Islet of Langerhans (tissue), 1 donor: Measurements from ENCODE around the gene DNAJC27.

Experiments used
- FAIRE-seq: peaks from one replicate; lab custom pipeline; 2011; peaks lifted over from hg19 to GRCh38; lab: Jason Lieb, UNC

DNAJC27 gene

GRCh38 chr2:24906466-24906865 lies 65.3 kb downstream of the DNAJC27 start:
- FAIRE-seq: no peak

GRCh38 chr2:24903161-24904103 lies 68.3 kb downstream of the DNAJC27 start:
- no peak for FAIRE-seq

- no peak for FAIRE-seq
These were observed 72.3 kb downstream of the DNAJC27 start for GRCh38 chr2:24899361-24899910.

- no peak for FAIRE-seq
These were observed 73.3 kb downstream of the DNAJC27 start for GRCh38 chr2:24898122-24899109.

- no peak for FAIRE-seq
These were observed 77.0 kb downstream of the DNAJC27 start for GRCh38 chr2:24894750-24895149.

GRCh38 chr2:24893934-24894333 lies 77.8 kb downstream of the DNAJC27 start:
- FAIRE-seq: no peak
